ENCODE results near the gene CALD1.

CALD1 gene

DNA sequence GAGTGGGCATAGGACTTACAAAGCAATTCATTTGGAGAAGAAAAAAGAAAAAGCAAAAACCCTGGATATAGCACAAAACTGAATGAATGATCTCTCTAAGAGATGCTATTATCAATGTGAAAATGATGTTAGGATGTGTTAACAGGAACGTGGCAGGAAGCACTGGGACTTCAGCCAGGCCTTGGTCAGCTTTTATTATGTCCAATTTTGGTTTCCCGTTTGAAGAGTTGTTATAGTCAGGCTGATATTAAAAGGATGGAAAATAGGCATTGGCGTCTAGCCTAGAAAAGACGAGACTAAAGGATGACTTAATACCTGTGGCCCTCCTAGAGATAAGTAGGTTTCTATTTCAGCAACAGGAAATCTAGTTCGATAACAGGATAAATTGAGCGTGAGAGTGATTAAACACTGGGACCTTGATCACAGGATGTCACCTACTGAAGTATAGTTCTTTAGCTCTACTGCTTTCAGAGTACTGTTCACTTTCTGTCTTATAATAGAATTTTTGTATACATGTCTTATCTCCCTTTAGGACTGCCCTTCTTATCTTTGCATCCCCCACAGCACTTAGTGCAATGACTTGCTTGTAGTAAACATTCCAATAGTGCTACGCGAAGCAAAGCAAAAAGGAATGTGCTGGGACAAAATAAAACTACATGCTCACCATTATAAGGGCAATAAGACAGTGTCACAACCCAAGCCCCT lies 107.1 kb downstream of the CALD1 start:
- peak overlapping the region in 10 of 11 experiments; percentile 19 to 73 (median 64); a peak in 18 of 22 replicates for H3K27ac ChIP-seq
- no peak overlapping the region; a peak in 1 of 20 replicates for H3K4me3 ChIP-seq
- no peak for TF ChIP-seq Cebpa-rat (IDR thresholded peaks at IDR 0.05)
- H3K36me3 ChIP-seq = peaks cover 0 to 42% (median 9%) of the 10 kb centered on the region in 11 experiments; a peak in 7 of 22 replicates
- no peaks in the 10 kb centered on the region for H4K20me1 ChIP-seq
- H3K4me1 ChIP-seq = peaks cover 20 to 34% (median 30%) of the 10 kb centered on the region in 10 experiments
- H3K4me2 ChIP-seq = peak overlapping the region; percentile 40 to 78 (median 55)
- H3K27me3 ChIP-seq = no peaks in the 10 kb centered on the region
- peaks cover 0 to 4% (median 0%) of the 10 kb centered on the region in 11 experiments; a peak in 2 of 22 replicates for H3K9me3 ChIP-seq (replicated peaks in 1 of 11)
- H3K9ac ChIP-seq = peak overlapping the region in 9 of 11 experiments; percentile 5 to 63 (median 40); a peak in 12 of 22 replicates

DNA sequence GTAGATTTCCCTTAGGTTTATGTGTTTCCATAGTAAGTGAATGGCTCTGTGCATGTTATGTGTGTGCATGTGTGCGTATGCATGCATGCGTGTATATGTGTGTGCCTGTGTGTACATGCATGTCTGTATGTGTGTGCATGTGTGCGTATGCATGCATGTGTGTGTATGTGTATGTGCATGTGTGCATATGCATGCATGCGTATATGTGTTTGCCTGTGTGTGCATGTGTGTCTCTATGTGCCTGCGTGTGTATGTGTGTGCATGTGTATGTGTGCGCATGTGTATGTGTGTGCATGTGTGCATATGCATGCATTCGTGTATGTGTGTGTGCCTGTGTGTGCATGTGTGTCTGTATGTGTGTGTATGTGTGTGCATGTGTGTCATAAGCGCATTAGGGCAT lies 108.1 kb downstream of the CALD1 start:
- Histone ChIP-seq H3K9me3 (replicated peaks in 1 of 11) (peaks cover 0 to 9% (median 0%) of the 10 kb centered on the region in 11 experiments; a peak in 3 of 22 replicates), H3K4me1 (peaks cover 20 to 35% (median 30%) of the 10 kb centered on the region in 10 experiments), H3K27ac (peak overlapping the region in 1 of 11 experiments; percentile 62; a peak in 2 of 22 replicates)

GRCh38 chr7:134888141-134888740 lies 108.8 kb downstream of the CALD1 start:
- Histone ChIP-seq H3K4me1 (peaks cover 23 to 42% (median 35%) of the 10 kb centered on the region in 10 experiments), H3K36me3 (peaks cover 0 to 52% (median 15%) of the 10 kb centered on the region in 11 experiments; a peak in 11 of 22 replicates), H3K27ac (no peak overlapping the region), H3K9me3 (replicated peaks in 1 of 11) (peaks cover 0 to 17% (median under 1%) of the 10 kb centered on the region in 11 experiments; a peak in 6 of 22 replicates), H4K20me1 (no peaks in the 10 kb centered on the region), H3K4me3 (no peak overlapping the region), H3K9ac (no peak overlapping the region), H3K4me2 (no peak overlapping the region), H3K27me3 (no peaks in the 10 kb centered on the region)
- no peak for TF ChIP-seq Cebpa-rat (IDR thresholded peaks at IDR 0.05)

More for the DNA sequence above, 108.1 kb downstream of the CALD1 start:
- H4K20me1 ChIP-seq = no peaks in the 10 kb centered on the region
- peaks cover 0 to 45% (median 9%) of the 10 kb centered on the region in 11 experiments; a peak in 9 of 22 replicates for H3K36me3 ChIP-seq
- no peaks in the 10 kb centered on the region for H3K27me3 ChIP-seq
- H3K4me3 ChIP-seq = no peak overlapping the region
- no peak overlapping the region; a peak in 1 of 22 replicates for H3K4me2 ChIP-seq
- H3K9ac ChIP-seq = no peak overlapping the region
- TF ChIP-seq Cebpa-rat (IDR thresholded peaks at IDR 0.05) = no peak

DNA sequence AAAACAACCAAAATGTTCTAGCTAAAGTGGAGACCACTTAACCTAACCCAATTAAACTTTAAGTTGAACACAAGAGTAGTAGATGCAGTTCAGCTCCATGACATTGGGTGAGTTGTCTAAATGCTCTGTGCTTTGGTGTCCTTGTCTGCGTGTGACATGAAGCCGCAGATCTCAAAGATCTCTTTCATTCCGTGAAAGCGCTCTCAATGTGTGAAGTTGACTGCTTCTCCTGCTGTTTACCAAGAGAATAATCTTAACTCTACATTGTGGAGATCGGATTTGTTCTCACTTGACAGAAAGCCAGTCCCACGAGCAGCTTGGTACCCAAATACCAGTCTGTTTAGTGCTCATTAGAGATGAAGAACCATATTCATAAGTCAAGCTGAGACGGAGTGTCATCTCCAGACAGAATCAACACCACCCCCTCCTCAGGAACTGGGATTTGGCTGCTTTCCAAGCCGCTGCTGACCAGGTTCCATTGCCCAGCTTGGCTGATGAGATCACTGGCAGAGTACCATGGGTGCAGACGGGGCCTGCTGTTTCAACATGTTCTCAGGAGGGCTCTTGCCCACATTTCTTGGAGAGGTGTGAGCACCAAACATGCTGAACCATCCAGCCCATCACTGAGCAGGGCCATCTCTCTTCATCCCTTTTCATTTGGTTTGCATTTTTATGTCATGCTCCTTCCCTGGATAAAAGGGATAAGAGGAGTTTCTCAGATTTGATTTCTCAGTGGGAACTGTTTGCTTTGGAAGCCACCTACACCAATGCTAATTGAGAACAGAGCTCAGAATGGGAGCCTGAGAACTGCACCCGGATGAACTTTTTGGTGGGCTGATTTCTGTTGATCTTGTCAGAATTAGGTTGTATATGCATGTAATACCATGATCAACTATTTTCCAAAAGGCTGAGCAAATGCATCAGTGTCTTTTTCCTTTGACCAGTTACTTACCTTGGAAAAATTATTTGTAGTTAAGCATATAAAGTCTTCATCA lies 111.1 kb downstream of the CALD1 start:
- H3K9ac ChIP-seq = peak overlapping the region in 4 of 11 experiments; percentile 79 to 84 (median 80); a peak in 6 of 22 replicates
- peaks cover 11 to 40% (median 23%) of the 10 kb centered on the region in 11 experiments for H3K9me3 ChIP-seq (replicated peaks in 1 of 11)
- peaks cover 26 to 41% (median 34%) of the 10 kb centered on the region in 10 experiments for H3K4me1 ChIP-seq
- H3K4me2 ChIP-seq = peak overlapping the region; percentile 23 to 83 (median 80); a peak in 20 of 22 replicates
- no peaks in the 10 kb centered on the region for H3K27me3 ChIP-seq
- H3K36me3 ChIP-seq = peaks cover 3 to 75% (median 33%) of the 10 kb centered on the region in 11 experiments; a peak in 20 of 22 replicates
- H4K20me1 ChIP-seq = no peaks in the 10 kb centered on the region
- H3K4me3 ChIP-seq = peak overlapping the region; percentile 51 to 74 (median 65); a peak in 15 of 20 replicates
- peak overlapping the region in 2 of 11 experiments; percentile 74 to 82; a peak in 6 of 22 replicates for H3K27ac ChIP-seq
- TF ChIP-seq Cebpa-rat (IDR thresholded peaks at IDR 0.05) = no peak

- Histone ChIP-seq H3K4me2 (peak overlapping the region; percentile 64 to 83 (median 80)), H3K9me3 (replicated peaks in 1 of 11) (peaks cover 19 to 47% (median 30%) of the 10 kb centered on the region in 11 experiments), H3K27ac (peak overlapping the region; percentile 39 to 84 (median 78); a peak in 21 of 22 replicates), H3K36me3 (peaks cover 10 to 82% (median 40%) of the 10 kb centered on the region in 11 experiments), H4K20me1 (no peaks in the 10 kb centered on the region), H3K4me3 (peak overlapping the region; percentile 51 to 74 (median 65)), H3K4me1 (peaks cover 20 to 34% (median 27%) of the 10 kb centered on the region in 10 experiments), H3K27me3 (no peaks in the 10 kb centered on the region), H3K9ac (peak overlapping the region; percentile 70 to 84 (median 79))
- TF ChIP-seq Cebpa-rat (IDR thresholded peaks at IDR 0.05) = no peak
Observed at GRCh38 chr7:134891262-134891695, 111.8 kb downstream of the CALD1 start.

GRCh38 chr7:134891696-134892678 lies 112.6 kb downstream of the CALD1 start:
- Histone ChIP-seq H3K4me2 (peak overlapping the region; percentile 64 to 83 (median 80)), H4K20me1 (no peaks in the 10 kb centered on the region), H3K4me3 (peak overlapping the region; percentile 51 to 74 (median 65)), H3K27me3 (no peaks in the 10 kb centered on the region), H3K27ac (peak overlapping the region; percentile 39 to 84 (median 78); a peak in 21 of 22 replicates), H3K4me1 (peaks cover 13 to 27% (median 20%) of the 10 kb centered on the region in 10 experiments), H3K9ac (peak overlapping the region; percentile 70 to 84 (median 79)), H3K36me3 (peaks cover 16 to 87% (median 47%) of the 10 kb centered on the region in 11 experiments), H3K9me3 (replicated peaks in 1 of 11) (peaks cover 26 to 54% (median 37%) of the 10 kb centered on the region in 11 experiments)
- no peak for TF ChIP-seq Cebpa-rat (IDR thresholded peaks at IDR 0.05)

GRCh38 chr7:134892963-134893362 lies 113.5 kb downstream of the CALD1 start:
- H3K4me2 ChIP-seq = peak overlapping the region; percentile 64 to 83 (median 80)
- H3K9ac ChIP-seq = peak overlapping the region; percentile 70 to 84 (median 79); a peak in 18 of 22 replicates
- H3K4me3 ChIP-seq = peak overlapping the region; percentile 51 to 74 (median 65)
- H3K9me3 ChIP-seq (replicated peaks in 1 of 11) = peaks cover 27 to 63% (median 47%) of the 10 kb centered on the region in 11 experiments
- no peaks in the 10 kb centered on the region for H4K20me1 ChIP-seq
- H3K27me3 ChIP-seq = no peaks in the 10 kb centered on the region
- H3K27ac ChIP-seq = peak overlapping the region in 9 of 11 experiments; percentile 47 to 84 (median 79); a peak in 16 of 22 replicates
- peaks cover 22 to 88% (median 56%) of the 10 kb centered on the region in 11 experiments for H3K36me3 ChIP-seq
- TF ChIP-seq Cebpa-rat (IDR thresholded peaks at IDR 0.05) = no peak
- H3K4me1 ChIP-seq = peaks cover 10 to 23% (median 18%) of the 10 kb centered on the region in 10 experiments; a peak in 17 of 20 replicates

Measured in BLaER1 treated with 17β-estradiol and CSF1 and Interleukin-3, amounts not matched to agents 10 nM and 100 nM (cell line).